IgD-negative memory B cell (primary cell): Measurements from ENCODE around the gene PITPNM2. TPM values are rescaled to one million over a fixed set of nuclear protein-coding genes. Genes with fewer than 3 reads are reported as not detected.
A peak's percentile ranks its signal among the peaks of the same experiment; 100 is the strongest.

Source experiments
- H3K27ac Mint-ChIP-seq, 3 donors: one replicate each; pipeline ENCODE4 v1.8.0; 2020 to 2022; ENCODE audit warnings: mild to moderate bottlenecking in 3 of 3, mixed read lengths in 3 of 3, moderate library complexity in 1 of 3
- H3K27me3 Mint-ChIP-seq: one replicate; pipeline ENCODE4 v1.8.0; 2021; ENCODE audit warnings: mixed read lengths
- H3K36me3 Mint-ChIP-seq: one replicate; pipeline ENCODE4 v1.8.0; 2020; ENCODE audit warnings: mild to moderate bottlenecking, mixed read lengths
- H3K4me1 Mint-ChIP-seq, 3 donors: one replicate each; pipeline ENCODE4 v1.8.0; 2020 to 2022; ENCODE audit warnings: mixed read lengths in 3 of 3, mild to moderate bottlenecking in 1 of 3
- H3K4me3 Mint-ChIP-seq, 4 donors: one replicate each; pipeline ENCODE4 v1.8.0; 2020 to 2022; ENCODE audit warnings: mild to moderate bottlenecking in 4 of 4, mixed read lengths in 4 of 4, moderate library complexity in 3 of 4
- H3K9me3 Mint-ChIP-seq, 3 donors: one replicate each; pipeline ENCODE4 v1.8.0; 2020 to 2021; ENCODE audit warnings: mixed read lengths in 3 of 3, mild to moderate bottlenecking in 1 of 3
- polyA plus RNA-seq: library from polyadenylated mRNA; unstranded; fragments of 300-500 nt; fragmentation: Illumina TruSeq; gene quantifications from one replicate; pipeline ENCODE4 v1.2.3, GENCODE V29; 2021

PITPNM2 gene
- polyA plus RNA-seq, 1 donor from 2014 or later = 0.95 TPM

DNA sequence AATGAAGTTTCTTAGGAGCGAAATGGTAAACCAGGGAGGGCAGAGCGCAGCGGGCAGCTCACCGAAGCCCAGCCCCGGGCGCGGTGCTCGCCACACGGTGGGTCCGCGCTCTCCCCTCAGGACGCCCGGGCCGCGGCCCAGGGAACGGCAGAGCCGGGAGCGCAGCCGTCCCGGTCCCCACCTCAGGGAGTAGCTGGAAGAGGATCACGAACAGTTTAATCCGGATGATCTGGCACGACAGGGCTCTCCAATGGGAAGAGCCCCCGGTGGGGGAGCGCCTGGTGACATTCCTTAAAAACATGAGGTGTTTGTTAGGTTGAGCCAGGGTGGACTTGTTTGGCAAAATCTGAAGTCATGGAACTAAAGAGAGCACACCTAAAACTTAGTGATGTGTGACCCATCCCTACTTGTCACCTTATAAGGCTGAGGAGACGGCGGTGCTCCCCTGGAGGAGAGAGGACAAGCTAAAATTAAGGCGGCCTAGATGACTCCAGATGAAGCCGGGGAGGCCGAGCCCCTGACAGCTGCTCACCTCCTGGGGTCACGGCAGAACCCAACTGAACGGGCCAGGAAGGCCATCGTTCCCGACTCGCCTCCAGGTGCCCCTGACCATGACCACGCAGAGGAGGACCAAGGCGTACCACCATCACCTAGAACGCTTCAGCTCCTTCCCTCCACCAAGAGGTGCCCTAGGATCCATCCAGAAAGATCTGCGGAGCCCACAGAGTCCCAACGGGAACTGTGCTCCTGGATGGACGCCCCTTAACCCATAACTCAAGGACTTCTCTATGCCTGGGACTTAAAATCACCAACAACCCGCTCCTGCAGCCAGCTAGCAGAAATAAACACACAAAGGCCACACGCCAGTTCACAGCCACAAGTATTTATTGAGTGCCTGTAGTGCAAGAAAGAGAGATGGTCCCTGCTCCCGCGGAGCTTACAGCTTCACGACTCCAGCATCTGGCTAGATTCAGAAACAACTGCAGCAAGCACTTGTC, 866 bp upstream of the PITPNM2 start:
- Mint-ChIP-seq H3K36me3 (no peaks in the 10 kb centered on the region), H3K4me3 (peak overlapping the region; percentile 80 to 94 (median 90)), H3K27ac (peak overlapping the region in 2 of 3 donors; percentile 68 to 71), H3K4me1 (peaks cover 7 to 25% (median 8%) of the 10 kb centered on the region in 3 donors), H3K27me3 (peaks cover 7% of the 10 kb centered on the region), H3K9me3 (no peaks in the 10 kb centered on the region)

DNA sequence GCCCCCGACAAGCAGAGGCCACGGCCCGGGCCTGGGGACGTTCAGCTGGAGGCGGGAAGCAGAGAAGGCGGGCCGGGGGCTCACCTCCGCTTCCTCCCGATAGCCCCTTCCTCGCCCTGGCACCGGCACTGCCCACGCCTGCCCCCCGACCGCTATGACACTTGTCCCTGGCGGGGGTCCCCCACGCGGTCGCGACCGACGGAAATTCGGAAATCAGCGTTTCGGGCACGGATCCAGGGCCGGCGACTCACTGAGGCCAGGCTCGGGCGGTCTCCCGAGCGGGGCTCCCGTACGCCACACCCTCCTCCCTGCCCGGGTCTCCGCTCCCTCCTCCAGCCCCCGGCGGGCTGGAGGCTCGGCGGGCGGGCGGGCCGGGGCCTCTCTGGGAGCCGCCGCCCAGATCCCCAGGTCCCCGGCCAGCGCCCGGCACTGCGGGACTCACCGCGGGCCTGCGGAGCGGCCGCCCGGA, 581 bp downstream of the PITPNM2 start:
- peaks cover 7 to 25% (median 11%) of the 10 kb centered on the region in 3 donors for H3K4me1 Mint-ChIP-seq
- no peak overlapping the region for H3K27ac Mint-ChIP-seq
- peaks cover 8% of the 10 kb centered on the region for H3K27me3 Mint-ChIP-seq
- peaks cover 2% of the 10 kb centered on the region for H3K36me3 Mint-ChIP-seq
- H3K4me3 Mint-ChIP-seq = peak overlapping the region; percentile 71 to 95 (median 78)
- H3K9me3 Mint-ChIP-seq = no peaks in the 10 kb centered on the region

DNA sequence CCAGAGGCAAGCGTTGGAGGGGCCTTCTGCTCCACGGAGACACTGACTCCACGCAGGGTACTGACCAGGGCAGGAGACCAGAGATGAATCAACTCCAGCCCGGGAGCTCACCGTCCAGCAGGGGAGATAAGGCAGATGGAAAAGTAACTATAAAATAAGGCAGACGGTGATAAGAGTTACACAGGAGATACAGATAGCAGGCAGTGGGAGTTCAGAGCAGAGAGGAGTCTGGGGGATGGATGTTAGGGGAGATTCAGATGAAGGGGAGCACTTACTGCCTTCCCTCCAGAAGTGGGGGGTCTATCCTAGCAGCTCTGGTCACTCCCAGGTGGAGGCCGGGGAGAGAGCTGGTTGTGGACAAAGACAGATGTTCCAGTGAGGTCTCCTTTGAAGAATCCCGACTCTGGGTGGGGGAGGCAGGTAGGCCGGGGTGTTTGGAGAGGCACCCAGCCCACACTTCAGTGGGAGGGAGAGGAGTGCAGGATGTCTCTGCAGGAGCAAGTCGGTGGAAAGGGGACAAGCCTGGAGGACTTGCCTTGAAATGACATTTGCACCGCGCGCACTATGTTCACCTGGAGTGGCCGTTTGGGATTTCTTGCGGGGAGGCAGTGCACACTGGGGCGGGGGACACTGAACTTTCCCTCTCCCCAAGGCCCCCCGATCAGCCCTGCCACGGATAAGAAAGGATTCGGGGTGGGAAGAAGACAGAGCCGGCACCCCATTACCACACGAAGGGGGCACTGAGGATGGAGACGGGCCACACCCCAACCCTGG, 1.2 kb downstream of the PITPNM2 start:
- Mint-ChIP-seq H3K27me3 (peaks cover 8% of the 10 kb centered on the region), H3K36me3 (peaks cover 2% of the 10 kb centered on the region), H3K4me1 (peaks cover 7 to 25% (median 11%) of the 10 kb centered on the region in 3 donors), H3K27ac (peak overlapping the region in 2 of 3 donors; percentile 68 to 76), H3K9me3 (no peaks in the 10 kb centered on the region), H3K4me3 (peak overlapping the region; percentile 71 to 95 (median 78))

DNA sequence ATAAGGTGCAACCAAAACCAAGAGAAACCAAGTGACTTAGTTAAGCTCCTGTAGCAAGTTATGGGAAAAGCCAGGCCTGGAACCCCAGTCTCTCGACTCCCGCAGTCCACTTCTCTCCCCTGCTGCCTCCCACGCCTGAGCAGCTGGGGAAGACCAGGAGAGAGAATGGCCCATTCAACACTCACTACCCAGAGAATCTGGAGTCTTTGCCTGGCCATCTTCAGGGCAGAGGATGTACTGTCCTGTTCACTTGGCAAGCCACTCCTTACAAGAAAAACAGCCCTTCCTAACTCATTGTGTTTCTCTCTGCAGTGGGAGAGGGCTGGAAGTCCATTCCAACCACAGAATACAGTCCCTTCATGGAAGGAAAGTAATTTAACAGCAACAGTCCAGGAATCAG, 1.8 kb downstream of the PITPNM2 start:
- Mint-ChIP-seq H3K9me3 (no peaks in the 10 kb centered on the region), H3K4me1 (peaks cover 8 to 27% (median 11%) of the 10 kb centered on the region in 3 donors), H3K4me3 (peak overlapping the region; percentile 71 to 95 (median 78)), H3K27ac (no peak overlapping the region), H3K36me3 (peaks cover 2% of the 10 kb centered on the region), H3K27me3 (peaks cover 8% of the 10 kb centered on the region)

DNA sequence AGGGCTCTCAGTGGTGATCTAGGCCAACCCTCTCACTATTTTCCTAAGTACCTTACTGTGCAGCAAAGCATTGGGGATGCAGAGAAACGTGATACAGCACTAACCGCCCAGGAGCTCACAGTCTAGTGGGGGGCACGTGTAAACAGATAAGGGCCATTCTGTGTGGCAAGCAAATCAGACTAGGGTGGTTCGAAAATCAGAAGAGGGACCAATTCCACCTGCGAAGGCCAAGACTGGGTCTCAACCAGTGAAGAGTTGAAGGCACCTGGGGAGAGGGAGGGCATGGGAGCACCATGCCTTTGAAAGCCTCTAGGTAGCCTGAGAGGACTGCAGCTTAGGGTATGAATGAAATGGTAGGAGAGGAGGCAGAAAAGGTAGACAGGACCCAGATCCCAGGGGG, 2.2 kb downstream of the PITPNM2 start:
- peaks cover 2% of the 10 kb centered on the region for H3K36me3 Mint-ChIP-seq
- peaks cover 11 to 30% (median 11%) of the 10 kb centered on the region in 3 donors for H3K4me1 Mint-ChIP-seq
- H3K27ac Mint-ChIP-seq = peak overlapping the region in 1 of 3 donors; percentile 86
- peak overlapping the region in 3 of 4 donors; percentile 15 to 80 (median 44) for H3K4me3 Mint-ChIP-seq
- H3K9me3 Mint-ChIP-seq = no peaks in the 10 kb centered on the region
- peaks cover 8% of the 10 kb centered on the region for H3K27me3 Mint-ChIP-seq

DNA sequence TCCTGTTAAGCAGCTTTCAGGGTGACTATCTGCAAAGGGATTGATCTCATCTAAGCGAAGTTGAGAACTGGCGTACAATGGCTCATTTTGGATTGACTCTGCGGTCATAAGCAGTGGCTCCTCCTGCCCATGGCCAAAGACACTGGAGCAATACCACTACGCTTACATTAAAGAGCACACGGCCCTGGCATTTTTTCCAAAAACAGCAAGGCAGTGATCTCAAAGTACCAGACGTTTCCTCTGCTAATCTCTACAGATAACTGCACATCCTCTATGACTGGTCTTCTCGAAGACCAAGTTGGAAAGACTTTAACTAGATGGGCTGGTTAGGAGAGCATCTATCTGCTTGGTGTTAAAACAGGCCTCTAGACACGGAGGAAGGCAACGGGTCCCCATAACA, 2.7 kb downstream of the PITPNM2 start:
- Mint-ChIP-seq H3K36me3 (peaks cover 2% of the 10 kb centered on the region), H3K27me3 (peaks cover 8% of the 10 kb centered on the region), H3K27ac (no peak overlapping the region), H3K4me1 (peaks cover 11 to 32% (median 13%) of the 10 kb centered on the region in 3 donors), H3K4me3 (peak overlapping the region in 3 of 4 donors; percentile 15 to 80 (median 44)), H3K9me3 (no peaks in the 10 kb centered on the region)

DNA sequence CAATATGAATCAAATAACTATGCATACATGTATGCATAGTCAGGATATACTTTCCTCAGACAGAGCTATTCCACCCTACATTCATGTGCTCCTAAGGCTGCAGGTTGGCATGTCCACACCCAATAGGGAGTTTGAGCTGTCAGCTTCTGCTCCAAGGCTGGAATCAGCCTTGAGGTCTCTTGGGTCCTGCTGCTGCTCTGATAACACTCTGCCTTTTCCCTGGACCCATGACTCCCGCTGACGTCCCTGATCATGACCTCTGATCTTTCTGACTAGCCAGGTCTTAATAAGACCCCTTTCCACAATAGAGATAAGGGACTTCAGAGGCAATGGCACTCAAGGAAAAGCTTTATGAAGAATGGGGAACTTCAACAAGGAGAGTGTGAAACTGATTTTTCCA, 5.7 kb downstream of the PITPNM2 start:
- H3K9me3 Mint-ChIP-seq = no peaks in the 10 kb centered on the region
- peaks cover 8% of the 10 kb centered on the region for H3K27me3 Mint-ChIP-seq
- H3K4me1 Mint-ChIP-seq = peaks cover 4 to 30% (median 10%) of the 10 kb centered on the region in 3 donors
- H3K27ac Mint-ChIP-seq = peak overlapping the region in 1 of 3 donors; percentile 46
- H3K36me3 Mint-ChIP-seq = peaks cover 4% of the 10 kb centered on the region
- no peak overlapping the region for H3K4me3 Mint-ChIP-seq

DNA sequence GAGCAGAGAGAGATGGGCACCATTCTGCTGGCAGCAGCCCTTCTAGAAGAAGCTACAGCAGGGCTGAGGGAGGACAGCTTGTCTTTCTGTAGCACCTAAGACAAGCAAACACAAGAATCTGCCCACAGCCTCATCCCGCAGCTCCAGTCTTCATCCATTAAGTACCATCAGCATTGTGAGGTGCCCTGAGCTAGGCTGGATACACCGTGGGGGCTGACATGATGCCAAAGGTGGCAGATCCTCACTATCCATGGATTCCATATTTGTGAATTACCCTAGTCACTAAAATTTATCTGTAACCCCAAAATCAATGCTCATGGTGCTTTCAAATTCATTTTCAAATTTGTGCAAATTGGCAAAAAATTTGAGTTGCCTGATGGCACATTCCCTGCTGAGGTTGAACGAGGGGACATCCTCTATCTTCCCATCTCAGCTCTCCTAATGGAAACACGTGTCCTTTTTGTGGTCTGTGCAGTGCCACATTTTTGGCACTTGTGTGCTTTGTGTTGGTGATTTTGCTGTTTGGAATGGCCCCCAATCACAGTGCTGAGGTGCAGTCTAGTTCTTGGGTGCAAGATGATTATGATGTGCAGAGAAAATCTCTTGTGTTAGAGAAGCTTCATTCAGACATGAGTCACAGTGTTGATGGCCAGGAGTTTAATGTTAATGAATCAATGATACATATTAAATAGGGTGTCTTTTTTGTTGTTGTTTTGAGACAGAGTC, 7.0 kb downstream of the PITPNM2 start:
- Mint-ChIP-seq H3K9me3 (no peaks in the 10 kb centered on the region), H3K27ac (peak overlapping the region in 1 of 3 donors; percentile 93), H3K27me3 (peaks cover 2% of the 10 kb centered on the region), H3K4me3 (peak overlapping the region in 2 of 4 donors; percentile 28 to 73), H3K36me3 (peaks cover 4% of the 10 kb centered on the region), H3K4me1 (peaks cover 4 to 19% (median 7%) of the 10 kb centered on the region in 3 donors)

DNA sequence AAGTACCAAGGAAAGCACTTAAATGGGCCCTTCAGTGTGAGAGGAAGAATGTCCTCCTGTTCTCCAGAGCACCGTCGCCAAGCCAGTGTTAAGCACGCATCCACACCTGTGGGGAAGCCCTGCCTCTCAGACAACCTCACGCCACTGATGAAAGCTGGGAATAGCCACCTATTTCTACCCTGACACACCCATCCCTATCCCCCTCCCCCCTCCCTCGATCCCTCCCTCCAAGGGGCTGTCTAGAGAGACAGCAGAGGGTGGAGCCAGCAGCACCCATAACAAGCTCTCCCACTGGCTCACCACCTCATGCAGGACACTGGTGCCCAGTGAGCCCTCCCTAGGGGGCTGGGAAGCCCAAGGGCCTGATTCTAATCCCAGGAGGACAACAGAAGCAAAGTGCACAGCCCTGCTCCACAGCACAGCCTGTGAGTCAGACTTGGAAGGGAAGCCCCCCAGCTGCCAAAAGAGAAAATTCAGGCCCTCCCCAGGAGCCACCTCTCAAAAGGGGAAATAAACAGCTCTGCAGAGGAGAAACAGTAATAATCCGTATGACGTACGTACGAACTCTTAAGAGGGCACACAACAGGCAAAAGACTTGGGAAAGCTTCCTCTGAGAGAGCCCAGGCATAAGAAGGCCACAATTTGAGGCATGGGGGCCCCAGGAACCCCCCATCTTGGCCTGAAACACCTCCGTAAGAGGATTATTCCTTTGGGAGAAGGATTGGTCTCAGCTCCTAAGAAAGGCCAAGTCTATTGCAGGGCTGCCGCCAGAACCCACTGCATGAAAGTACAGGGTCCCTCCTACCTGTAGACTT, 7.8 kb downstream of the PITPNM2 start:
- Mint-ChIP-seq H3K36me3 (peaks cover 4% of the 10 kb centered on the region), H3K4me3 (peak overlapping the region in 1 of 4 donors; percentile 66), H3K27me3 (peaks cover 2% of the 10 kb centered on the region), H3K4me1 (peaks cover 4 to 14% (median 7%) of the 10 kb centered on the region in 3 donors), H3K27ac (peak overlapping the region in 1 of 3 donors; percentile 90), H3K9me3 (no peaks in the 10 kb centered on the region)

DNA sequence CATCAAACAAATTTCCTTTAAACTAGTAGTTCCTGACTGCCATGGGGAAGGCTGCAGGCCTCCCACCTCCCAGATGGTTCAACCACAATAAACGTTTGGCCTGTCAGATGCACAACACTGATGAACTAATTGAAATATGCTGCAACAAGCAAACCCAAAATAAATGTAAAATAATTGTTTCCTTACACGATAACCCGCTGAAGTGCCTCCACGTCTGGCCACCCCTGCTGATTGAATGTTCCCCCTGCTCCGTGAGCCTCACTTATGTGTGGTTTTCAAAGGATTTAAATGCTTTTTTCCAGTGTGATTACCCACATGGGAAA, 8.4 kb downstream of the PITPNM2 start:
- Mint-ChIP-seq H3K27me3 (peaks cover 2% of the 10 kb centered on the region), H3K27ac (no peak overlapping the region), H3K4me3 (no peak overlapping the region), H3K9me3 (no peaks in the 10 kb centered on the region), H3K36me3 (peaks cover 4% of the 10 kb centered on the region), H3K4me1 (peaks cover 4 to 13% (median 7%) of the 10 kb centered on the region in 3 donors)

DNA sequence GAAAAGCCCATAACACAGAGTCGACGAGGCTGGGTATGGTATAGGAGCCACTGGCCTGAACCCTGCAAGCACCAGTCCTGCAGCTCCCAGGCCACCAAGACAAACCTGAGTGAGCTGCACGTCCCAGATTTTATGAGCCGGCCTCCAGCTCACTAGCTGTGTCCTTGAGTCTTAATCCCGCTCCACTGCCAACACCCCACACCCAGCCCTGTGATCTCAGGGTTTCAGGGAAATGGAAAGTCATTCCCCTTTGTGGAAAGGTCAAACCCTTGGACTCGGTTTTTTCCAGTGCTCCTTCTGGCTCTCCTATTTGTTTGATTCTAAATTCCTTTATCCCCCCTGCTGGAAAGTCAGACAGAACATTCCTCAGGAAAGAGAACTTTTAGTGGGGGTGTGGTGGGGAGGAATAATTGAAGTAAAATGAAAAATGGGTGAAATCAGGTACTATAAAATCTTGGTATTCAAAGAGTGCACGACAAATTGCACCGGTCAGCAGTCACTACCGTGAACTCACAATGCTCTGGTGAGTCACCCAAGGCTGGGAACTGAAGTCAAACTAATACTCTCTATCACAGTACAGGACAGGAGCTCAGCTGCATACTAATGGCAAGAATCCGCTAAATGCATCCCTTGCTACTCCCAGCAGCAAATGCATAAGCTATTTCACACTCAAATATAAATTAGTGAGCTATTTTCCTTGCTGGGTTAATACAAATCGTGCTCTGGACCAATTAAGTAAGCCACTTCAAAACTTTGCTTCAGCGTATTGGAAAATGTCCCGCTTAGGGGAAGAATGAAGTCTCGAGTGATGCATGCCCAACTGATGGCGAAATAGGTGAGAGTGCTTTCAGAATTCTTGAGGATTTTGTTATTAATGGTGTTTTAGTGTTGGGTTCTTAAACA, 9.0 kb downstream of the PITPNM2 start:
- Mint-ChIP-seq H3K4me3 (no peak overlapping the region), H3K27me3 (peaks cover 2% of the 10 kb centered on the region), H3K27ac (peak overlapping the region in 1 of 3 donors; percentile 83), H3K36me3 (peaks cover 4% of the 10 kb centered on the region), H3K9me3 (no peaks in the 10 kb centered on the region), H3K4me1 (peaks cover 4 to 10% (median 7%) of the 10 kb centered on the region in 3 donors)

DNA sequence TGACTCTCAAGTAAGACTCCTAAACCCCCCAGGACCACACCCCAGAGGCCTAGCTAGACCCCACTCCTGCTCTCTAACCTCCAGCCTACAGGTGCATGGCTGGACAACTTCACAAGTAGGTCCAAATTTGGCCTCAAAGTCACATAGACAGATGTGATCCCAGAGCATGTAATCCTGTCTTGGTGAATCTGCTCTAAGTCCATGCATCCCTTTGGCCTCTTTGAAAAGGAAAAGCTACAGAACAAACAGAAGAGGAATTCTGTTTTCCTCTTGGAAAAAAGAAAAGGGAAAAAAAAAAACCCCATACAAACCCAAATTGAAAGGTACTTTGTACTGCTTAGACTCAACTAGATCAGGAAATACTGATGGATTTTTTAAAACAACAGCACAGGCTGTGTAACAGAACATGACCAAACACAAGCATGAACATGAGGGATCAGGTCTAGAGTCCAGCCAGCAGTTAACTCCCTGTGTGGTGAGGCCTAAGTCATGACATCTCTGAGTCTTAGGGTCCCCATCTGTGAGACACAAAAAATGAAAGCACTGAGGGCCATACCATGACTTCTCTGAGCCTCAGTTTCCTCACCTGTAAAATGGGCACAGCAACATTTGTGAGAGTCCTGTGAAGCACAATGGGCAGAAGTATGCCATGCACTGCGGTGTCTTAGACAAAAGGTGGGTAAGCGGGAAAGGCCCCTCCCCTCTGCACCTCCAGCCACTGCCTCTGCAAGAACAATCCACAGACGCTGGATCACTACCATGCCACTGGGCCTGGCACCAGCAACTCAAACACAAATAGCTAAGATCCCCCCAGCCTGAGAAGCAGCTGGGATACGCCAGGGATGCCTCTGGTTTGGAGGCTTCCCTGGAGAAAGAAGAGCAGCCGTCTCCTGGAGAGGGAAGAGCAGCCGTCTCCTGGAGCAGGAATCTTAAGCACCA, 9.9 kb downstream of the PITPNM2 start:
- Mint-ChIP-seq H3K4me3 (no peak overlapping the region), H3K27me3 (peaks cover 2% of the 10 kb centered on the region), H3K27ac (peak overlapping the region in 2 of 3 donors; percentile 28 to 83), H3K9me3 (no peaks in the 10 kb centered on the region), H3K36me3 (peaks cover 4% of the 10 kb centered on the region), H3K4me1 (peaks cover 4 to 9% (median 6%) of the 10 kb centered on the region in 3 donors)
